Measurements from ENCODE around the gene CLSTN2.

The CLSTN2 gene

GRCh38 chr3:140296796-140297352 is 361.9 kb downstream of the CLSTN2 start:
- no peak for DNase-seq

GRCh38 chr3:140298043-140298442 is 363.1 kb downstream of the CLSTN2 start:
- no peak for DNase-seq

- DNase-seq: no peak
Observed at GRCh38 chr3:140298569-140299070, 363.6 kb downstream of the CLSTN2 start.

GRCh38 chr3:140303875-140304274 is 368.9 kb downstream of the CLSTN2 start:
- DNase-seq: no peak

DNA sequence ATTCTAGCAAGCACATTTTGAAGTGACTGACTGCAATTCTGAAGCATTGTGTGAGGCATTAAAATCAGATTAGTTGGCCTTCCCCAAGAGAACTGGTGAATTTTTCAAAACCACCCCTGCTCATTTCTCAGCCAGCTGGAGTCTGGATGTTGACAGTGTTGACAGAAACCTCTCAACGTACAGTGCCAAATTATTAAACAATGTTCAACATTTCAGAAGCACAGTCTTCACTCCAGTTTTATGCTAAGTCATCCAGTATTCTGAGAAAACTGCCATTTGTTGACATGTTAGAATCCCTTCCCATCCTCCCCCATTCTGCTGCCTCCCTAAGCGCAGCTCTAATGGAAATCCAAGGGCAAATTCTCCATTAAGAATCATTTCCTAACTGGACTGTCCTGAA is 373.6 kb downstream of the CLSTN2 start:
- no peak for DNase-seq

DNA sequence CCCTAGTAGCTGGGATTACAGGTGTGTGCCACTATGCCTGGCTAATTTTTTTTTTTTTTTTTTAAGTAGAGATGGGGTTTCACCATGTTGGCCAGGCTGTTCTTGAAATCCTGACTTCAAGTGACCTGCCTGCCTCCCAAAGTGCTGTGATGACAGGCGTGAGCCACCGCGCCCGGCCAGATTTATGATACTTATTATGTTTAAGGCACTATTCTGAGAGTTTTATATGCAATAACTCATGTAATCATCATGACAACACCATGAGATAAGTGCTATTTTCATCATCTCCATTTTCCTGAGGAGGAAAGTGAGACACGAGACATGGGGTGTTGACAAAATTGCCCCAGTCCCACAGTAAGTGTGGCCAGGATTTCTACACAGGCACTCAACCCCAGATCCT is 376.4 kb downstream of the CLSTN2 start:
- DNase-seq: no peak

GRCh38 chr3:140315955-140316354 is 381.0 kb downstream of the CLSTN2 start:
- DNase-seq: no peak

- no peak for DNase-seq
Observed at GRCh38 chr3:140316466-140316865, 381.5 kb downstream of the CLSTN2 start.

- DNase-seq: no peak
Observed at GRCh38 chr3:140316868-140317400, 381.9 kb downstream of the CLSTN2 start.

DNA sequence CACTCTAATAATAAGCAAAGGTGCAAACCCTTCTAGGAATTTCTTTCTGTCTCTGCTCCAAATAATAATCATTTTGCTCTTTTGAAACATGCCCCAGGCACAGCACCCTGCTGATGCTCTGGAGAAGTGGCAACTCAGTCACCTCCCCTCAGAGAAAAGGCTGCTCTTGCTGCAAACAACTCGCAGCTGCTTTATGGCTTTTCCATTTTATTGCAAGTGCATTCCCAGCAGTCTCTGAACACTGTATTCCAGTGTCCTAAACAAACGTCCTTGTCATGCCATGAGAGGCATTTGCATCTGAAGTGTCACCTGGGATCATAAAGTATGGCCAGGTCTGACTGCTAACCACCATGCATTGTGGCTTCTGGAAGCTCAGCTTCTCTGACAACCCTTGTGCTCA is 384.8 kb downstream of the CLSTN2 start:
- DNase-seq: no peak

GRCh38 chr3:140323561-140323960 is 388.6 kb downstream of the CLSTN2 start:
- DNase-seq: no peak

DNA sequence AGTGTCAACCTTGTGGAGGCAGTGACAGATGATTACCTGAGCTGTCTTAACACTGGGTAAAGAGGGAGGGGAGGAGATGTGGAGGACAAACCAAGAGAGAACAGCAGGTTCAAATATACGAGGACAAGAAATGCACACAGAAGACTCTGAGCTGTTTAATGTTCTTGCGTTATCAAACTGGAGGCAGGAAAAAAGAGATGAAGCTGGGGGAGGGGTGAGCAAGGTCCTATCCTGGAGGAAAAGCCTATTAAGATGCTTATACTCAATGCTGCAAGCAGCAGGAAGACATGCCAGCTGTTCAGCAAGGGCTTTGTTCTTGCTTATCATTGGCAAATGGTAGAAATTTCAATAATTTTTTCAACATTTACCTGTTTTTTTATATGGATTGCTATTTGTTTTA is 397.1 kb downstream of the CLSTN2 start:
- no peak for DNase-seq

GRCh38 chr3:140334132-140334929 is 399.3 kb downstream of the CLSTN2 start:
- DNase-seq: no peak

GRCh38 chr3:140336465-140336864 is 401.5 kb downstream of the CLSTN2 start:
- no peak for DNase-seq

GRCh38 chr3:140338916-140339315 is 403.9 kb downstream of the CLSTN2 start:
- DNase-seq: no peak

- no peak for DNase-seq
Observed at GRCh38 chr3:140341203-140341602, 406.2 kb downstream of the CLSTN2 start.

DNA sequence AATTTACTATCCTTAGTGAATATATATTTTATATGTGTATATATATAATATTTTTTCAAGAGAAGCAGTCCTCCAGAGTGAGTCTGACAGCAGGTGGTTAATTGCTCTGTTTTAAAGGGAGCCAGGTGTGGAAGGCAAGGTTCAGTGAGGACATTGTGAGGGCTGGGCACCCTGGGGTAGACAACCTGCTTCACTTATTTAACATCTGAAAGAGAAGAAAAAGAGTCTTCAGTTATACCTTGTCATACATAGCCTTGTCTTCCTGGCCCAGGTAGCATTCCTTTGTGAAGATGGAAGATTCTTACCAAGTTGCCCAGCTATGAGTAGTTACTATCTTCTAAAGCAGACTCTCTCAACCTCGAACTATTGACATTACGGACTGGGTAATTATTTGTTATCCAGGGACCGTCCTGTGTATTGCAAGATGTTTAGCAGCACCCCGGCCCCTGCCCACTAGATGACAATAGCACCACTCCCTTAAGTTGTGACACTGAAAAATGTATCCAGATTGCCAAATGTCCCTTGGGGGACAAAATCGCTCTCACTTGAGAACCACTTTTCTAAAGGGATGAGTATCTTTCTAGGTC is 406.9 kb downstream of the CLSTN2 start:
- DNase-seq: no peak

DNA sequence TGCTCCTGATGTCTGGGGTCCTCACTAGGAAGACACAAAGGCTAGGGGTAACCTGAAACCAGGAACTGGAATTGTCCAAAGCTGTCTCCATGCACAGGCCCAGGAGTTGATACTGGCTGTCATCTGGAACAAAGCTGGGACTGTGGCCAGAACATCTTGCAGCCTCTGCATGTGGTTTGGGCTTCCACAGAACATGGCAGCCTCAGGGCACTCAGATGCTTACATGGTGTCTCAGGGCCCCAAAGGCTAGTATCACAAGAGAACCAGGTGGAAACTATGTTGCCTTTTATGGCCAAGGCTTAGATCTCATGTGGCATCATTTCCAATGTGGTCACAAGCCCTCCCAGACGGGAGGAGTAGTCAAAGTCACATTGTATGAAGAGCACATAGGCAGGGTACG is 407.7 kb downstream of the CLSTN2 start:
- no peak for DNase-seq

DNA sequence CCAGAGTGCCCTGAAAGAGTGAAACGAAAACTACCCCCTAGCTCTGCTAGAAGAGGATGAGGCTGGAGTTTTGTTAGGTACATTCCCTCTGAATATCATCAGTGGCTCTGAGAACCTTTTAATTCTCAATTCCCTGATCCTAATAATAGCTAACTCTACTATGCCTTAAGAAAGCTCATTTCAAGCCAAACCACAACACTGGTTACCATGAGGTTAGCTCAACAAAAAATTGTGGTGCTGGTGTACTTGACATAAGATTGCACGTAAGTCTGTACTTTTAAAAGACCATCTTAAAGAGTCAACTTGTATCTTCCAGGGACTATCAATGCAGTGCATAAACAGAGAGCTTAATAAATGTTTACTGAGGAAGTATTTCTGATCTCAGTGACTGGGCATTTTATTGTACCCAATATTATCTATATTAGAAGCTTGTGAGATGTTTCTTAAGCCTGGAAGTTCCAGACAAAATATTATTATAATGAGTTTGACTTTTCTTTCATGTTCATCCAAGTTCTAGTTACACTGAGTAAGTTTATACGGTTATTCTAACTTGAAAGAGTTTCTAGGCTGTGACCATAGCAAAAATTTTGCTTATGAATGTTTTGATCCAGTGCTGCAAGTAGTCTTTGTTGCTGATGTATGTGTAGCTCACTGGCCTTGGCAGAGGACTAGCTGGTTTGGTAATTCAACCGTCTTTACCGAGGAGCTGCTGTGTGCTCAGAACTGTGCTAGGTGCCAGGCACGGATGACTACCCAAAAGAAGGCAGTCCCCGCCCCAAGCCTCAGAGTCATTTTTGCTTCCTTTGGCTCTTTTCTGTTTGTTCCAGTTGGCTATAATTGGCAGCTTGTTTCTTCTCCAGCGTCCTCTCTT is 408.5 kb downstream of the CLSTN2 start:
- no peak for DNase-seq

DNA sequence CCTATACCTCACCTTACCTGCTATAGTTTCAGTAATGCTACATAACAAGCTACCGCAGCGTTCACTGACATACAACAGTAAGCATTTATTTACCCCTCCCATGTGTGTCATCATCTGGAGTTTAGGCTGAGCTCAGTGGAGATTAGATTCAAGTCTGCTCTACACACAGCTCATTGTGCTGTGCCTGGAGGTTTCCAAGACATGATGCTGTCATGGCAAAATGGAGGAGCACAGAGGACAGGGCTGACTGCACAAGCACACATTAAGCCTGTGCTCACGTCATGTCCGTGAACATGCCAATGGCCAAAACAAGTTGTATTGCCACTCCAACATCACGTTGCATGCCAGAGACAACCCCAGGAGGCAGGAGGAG is 409.1 kb downstream of the CLSTN2 start:
- no peak for DNase-seq

DNA sequence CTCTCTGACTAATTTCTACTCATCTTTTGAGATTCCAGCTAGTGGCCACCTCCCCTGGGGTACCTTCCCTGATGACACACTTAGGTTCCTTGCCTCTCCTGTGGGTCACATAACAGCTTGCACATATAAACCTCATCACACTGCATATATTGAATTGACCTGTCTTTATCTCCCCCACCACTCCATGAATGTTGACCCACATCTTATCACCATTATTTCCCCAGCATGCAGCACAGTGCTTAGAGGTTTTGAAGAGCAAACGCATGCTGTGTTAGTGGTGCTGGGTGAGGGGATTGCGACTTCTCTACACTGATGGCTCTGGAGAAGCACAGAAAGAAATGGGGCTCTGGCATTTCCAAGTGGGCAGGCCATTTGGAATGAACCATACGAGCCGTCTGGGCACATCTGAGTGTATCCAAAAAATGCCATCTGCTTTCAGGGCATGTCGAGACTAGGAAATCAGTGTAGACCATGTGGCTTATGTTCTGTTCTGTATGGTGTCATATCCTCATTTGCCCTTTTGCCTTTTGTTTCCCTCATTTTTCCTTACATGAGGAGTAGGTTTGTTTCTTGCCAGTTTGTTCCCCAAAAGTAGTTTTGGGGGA is 409.7 kb downstream of the CLSTN2 start:
- no peak for DNase-seq

GRCh38 chr3:140347151-140347550 is 412.2 kb downstream of the CLSTN2 start:
- DNase-seq: no peak

DNA sequence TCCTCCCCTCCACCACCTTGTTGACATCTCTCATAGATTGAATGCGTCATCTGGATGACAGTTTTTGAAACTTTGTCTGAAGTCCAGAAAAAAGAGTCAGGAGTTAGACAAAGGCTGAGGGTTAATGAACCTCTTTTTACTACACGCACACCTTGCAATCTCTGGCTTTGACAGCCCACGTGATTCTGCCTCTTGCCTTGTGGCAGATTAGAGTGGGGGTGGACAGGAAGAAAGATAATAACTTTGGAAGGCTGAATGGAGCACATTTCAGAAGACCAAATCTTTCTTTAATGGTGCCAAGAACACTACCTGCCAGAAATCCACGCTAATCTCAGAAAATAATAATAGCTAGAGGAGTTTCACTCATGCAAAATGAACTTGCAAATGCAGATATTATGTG is 415.0 kb downstream of the CLSTN2 start:
- no peak for DNase-seq

Measured in NCI-H226 (cell line).